ENCODE data around the gene BAG5.
"Not testable (repeated sequence)": the region's sequence is repeated elsewhere in the genome, so short reads cannot be mapped to it uniquely, and the experiment has no call there.

The BAG5 gene

DNA sequence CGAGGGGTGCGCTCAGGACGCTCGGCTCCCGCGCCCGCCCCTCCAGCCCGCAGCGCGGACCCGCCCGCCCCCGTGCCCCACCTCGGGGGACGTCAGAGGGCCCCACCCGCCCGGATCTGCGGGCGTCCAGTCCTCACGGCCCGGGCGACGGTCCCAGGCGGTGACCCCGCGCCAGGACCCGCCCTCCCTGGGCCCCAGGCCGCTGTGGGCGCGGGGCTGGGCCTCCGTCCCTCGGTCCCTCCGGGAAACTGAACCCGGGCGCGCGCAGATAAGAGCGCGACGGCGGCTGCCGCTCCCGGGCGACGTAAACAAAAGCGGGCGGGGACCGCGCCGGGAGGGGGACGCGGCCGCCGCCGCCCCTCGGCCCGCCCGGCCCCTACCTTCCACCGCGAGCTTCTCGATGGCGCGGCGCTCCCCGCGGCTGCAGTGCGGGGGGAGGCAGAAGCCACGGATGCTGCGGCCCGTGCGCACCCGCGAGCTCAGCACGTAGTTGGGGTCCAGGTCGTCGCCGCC is 41.0 kb downstream of the BAG5 start:
- DNase-seq, result no peak

DNA sequence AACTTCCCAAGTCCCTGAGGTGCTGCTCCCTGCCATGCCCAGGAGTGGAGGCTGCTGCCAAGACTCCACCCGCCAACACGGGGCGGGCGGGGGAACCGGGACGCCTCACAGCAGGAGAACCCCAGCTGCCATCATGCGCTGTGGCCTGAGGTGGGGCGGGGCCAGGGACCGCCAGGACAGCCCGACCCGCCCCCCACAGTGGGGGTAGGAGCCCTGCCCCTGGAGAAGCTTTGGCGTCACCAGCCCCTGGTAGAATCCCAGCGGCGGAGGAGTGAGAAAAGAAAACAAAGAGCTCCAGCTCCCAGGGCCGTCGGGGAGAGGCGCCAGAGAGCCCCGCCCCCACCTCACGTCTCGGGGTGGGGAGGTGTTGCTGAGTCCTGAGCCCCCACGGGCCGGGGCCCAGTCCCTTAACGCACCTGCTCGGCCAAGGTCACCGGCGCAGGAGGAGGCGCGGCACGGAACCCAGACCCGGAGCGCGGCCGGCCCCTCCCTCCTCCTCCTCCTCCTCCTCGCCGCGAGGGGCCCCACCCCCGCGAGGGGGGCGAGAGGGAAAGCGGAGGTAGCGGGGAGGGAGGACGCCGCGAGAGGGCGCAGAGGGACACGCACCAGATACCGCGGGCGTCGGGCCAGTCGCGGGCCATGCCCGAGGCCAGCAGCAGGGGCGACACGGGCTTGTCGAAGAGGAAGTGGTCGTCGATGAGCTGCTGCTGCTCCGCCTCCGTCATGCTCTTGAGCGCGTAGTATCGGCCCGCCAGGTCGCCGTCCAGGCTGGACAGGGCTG is 41.6 kb downstream of the BAG5 start:
- DNase-seq, result peak; percentile 57 to 63

DNA sequence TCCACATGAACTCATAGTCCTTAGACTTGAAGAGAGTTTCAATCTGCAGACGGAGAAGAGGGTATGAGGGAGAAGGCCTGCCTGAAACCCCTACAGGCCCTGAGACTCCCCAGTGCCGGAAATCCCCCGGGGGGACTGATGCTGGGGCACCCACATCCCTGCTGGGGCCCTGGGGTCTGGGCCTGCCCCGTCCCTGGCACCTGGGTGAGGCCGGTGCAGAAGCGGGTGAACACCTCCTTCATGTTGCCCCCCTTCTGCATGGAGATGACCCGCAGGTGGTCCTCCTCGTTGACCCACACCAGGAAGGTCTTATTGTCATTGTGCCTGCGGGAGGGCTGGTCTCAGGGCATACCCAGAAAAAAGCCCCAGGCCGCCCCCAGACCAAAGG is 42.2 kb downstream of the BAG5 start:
- no peak for DNase-seq

DNA sequence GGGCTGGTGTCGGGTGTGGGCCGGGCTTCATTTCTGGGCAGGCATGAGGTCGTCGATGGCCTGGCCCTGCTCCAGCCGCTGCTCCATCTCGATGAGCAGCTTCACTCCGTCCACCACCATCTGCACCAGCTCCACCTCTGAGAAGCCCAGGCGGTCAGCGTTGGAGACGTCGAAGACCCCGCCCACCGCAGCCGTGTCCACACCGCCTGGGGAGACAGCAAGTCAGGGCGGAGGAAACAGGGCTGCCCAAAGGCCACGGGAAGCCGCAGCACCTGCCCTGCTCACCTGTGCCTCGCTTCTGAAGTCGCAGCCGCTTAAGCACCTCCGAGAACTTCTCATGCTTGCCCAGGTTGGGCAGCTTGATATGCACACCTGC is 42.6 kb downstream of the BAG5 start:
- no peak for DNase-seq

DNA sequence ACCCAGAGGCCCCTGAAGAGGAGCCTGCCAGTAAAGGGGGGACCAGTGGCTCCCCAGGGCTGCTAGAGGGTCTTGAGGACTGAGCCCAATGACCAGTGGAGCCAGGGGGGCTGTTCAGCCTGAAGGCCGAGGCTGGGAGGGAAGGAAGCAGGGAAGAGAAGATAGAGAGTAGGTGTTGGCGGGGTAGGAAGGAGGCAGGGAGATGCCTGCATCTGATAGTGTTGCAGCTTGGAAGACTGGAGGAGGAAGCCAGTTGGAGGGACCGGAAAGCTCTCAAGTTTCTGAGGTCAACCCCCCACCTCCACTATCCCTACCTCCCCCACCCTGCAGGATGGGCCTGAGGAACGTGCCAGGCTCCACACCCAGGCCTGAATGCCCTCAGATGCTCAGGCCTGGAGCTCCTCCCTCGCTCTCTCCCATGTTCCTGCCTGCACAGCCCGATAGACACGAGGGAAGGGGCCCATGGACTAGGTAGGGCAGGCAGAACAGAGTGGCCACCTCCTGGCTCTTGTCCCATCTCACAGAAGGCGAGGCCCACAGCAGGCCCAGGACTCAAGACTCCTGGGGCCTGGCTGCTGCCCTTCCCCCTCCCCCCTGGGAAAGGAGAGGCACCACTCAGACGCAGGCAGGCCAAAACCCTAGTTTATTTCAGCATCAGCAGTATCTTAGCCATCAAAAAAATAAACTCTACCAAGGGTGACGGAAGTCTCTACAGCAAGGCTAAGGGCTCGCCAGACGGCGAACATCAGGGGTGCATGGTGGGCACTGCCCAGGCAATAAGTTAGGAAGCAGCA is 43.2 kb downstream of the BAG5 start:
- DNase-seq, result no peak

DNA sequence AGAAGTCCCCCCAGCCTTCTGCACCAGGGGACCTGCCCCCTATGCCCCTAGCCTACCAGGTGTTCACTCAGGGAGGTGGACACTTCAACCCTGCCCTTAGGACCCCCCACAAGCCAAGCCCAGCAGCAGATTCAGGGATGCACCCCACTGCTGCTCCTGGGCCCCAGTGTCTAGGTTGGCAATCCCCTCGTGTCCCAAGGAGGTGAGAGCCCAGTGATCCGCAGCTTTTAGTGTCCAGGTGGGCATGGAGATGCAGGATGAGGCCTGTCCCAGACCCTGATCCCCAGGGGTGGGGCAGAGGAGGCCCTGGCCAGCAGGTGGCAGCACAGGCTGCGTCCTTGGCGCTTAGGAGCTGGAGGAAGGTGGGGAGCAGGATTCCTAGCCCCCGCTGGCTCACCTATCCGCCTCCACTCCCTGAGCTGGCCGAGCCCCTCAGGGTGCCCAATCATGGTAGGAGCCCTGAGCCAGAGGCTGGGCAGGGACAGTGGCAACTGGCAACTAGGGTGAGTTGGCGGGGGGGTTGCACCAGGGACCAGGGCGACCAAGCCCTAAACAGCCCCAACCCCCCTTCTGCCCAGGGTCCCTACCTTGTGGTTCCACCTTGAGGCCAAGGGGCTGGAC is 43.9 kb downstream of the BAG5 start:
- peak; percentile 54 to 55 for DNase-seq

DNA sequence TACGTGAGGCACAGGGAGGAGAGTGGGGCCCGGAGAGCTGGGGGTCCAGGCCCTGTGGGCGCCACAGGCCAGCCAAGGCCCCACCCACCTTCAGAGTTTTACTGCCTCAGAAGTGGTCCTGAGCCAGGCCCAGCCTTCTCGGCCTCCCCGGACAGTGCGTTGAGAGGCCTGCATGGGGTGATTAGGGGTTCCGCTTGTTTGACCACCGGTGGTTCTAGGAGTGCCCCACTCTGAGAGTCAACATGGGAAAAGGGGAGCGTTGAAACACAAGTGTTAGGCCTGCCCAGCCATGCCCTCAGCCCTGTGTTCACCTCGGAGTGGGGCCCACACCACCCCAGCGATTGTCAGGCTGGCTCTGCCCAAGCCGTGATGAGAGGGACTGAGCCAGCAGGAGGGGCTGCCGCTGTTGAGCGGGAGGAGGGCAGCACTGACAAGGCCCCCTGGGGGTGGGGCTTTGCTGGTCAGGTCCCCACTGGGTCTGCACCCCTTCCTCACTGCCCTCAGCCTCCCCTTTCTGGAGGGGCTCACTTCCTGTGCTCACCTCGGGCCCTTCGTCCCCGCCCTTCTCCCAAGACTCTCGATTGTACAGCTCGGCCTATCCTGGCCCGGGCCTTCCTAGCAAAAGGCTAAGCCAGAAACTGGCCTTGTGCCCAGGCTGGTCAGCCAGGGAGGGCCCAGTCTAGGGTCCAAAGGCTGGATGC is 44.6 kb downstream of the BAG5 start:
- DNase-seq, result no peak

DNA sequence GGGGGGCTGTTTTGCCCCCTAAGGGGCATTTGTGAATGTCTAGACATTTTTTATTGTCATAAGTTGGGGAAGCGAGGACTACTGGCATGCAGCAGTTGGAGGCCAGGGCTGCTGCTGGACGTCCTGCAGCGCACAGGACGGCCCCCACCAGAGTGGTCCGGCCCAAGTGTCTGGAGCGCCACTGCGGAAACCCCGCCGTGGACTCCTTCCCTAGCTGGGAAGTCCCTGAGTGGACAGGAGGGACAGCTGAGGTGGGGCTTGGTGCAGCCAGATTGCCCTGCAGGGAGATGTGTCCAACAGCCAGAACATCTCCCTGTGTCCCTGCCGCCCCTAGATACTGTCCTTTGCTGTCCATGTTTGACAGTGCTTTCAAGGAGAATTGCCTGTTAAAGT is 45.3 kb downstream of the BAG5 start:
- no peak for DNase-seq

DNA sequence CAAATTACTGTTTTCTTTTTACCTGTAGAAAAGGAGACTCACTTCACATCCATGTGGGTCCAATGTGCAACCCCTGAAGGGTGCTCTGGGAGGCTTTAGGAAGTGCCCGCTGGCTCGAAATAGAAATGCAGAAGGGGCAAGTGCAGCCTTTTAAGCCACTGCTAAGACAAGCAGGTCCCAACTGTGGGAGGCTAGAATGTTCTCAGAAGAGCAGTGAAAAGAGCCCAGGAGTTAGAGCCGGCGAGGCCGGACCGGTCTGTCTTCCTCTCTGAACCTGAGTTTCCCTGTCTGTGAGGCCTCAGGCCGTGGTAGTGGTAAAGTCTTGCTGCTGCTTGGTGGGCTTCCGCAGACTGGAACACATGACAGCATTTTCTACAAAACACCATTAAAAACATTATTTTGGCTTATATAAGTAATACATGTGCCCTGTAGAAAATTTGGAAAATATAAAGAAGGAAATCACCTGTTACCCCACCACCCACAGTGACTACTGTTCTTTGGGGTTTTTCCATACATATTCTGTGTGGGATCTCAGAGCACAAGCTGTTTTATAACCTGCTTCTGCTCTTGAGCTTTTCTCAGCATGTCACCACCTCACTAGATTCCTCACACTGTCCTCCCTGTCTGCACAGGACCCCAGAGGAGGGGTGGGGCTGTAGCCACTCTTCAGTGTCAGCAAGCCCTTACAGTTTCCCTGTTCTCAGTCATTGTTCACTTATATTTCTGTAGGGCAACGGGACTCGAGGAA is 45.9 kb downstream of the BAG5 start:
- no peak for DNase-seq

DNA sequence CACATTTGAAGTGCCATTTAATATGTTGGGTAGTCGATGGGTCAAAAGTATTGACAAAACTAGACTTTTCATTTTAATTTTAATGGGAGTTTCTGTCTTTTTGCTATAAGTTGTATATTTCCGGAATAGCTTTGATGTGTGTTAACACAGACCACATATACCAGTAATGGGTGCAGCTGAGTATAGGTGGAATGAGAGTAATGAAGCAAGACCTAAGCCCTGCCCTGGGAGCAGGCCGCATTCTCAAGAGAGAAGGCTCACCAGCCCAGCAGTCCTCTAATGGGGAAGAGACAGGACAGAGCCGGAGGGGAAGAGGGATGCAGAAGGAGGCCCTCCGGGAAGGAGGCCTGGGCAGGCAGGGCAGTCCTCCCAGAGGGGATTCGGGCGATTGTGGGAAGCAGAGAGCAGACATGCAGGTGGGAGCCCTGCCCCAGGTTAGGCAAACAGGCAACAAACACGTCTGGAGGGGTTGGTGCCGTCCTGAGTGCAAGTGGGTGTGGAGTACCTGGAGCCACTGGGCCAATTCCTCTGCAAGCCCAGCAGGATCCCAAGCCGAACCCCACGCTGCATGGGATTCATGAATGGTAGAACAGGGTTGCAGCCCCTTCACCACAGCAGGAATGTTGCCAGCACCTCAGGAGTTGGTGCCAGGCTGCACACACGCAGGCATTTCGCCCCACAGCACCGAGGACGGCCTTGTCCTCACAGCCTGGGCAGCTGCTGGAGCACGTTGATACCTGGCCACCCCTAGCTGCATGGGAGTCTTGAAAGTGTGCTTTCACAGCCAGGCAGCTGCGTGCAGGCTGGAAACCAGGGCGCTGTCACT is 47.6 kb downstream of the BAG5 start:
- DNase-seq, result no peak

DNA sequence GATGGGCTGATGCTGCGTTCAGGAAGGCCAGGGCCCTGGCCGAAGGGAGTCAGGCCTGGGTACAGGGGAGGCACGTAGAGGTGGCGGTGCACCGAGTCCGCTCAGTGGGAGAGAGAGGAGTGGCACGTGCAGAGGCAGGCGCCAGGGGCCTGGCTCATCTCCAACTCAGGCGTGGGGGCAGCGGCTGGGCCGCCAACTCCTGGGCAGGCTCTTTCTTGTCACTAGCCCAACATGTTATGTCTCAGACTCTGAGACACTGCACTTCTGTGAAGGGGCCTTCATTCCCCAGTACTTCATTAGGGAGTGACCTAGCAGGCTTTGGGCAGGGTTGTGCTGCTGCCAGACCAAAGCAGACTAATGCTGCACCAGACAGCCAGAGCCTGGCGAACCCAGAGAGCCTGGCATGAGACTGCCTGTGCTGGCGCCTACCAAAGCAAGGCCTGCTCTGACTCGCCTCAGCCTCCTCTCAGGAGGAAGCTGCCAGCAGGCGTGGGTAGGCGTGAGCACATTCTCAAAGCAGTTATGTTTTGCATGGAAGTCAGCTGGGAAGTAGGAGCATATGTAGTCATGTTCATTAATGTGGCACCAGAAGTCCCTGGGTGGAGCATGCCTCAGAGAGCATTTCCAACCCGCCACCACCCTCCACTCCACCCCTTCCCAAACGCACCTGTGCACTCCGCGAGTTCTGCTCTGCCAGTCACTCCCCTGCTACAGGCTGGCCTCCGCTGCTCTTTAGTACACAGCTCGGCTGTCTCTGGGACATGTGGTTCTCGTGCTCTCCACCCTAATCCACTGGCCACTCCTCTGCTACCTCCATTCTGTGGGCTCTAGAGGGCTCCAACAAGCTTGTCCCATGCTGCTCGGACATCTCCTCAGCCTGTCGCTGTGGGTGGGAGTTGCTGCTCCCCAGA is 49.5 kb downstream of the BAG5 start:
- DNase-seq, result no peak

DNA sequence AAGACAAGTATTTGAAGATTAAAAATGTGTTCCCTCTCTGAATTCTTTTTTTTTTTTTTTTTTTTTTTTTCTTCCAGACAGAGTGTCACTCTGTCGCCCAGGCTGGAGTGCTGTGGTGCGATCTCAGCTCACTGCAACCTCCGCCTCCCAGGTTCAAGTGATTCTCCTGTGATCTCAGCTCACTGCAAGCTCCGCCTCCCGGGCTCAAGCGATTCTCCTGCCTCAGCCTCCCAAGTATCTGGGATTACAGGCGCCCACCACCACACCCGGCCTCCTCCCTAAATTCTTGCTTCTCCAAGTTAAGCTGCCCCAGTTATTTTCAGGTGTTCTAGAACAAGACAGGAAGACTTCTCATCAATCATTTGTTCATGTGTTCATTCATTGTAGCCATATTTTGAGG is 50.3 kb downstream of the BAG5 start:
- not testable (repeated sequence) for DNase-seq

DNA sequence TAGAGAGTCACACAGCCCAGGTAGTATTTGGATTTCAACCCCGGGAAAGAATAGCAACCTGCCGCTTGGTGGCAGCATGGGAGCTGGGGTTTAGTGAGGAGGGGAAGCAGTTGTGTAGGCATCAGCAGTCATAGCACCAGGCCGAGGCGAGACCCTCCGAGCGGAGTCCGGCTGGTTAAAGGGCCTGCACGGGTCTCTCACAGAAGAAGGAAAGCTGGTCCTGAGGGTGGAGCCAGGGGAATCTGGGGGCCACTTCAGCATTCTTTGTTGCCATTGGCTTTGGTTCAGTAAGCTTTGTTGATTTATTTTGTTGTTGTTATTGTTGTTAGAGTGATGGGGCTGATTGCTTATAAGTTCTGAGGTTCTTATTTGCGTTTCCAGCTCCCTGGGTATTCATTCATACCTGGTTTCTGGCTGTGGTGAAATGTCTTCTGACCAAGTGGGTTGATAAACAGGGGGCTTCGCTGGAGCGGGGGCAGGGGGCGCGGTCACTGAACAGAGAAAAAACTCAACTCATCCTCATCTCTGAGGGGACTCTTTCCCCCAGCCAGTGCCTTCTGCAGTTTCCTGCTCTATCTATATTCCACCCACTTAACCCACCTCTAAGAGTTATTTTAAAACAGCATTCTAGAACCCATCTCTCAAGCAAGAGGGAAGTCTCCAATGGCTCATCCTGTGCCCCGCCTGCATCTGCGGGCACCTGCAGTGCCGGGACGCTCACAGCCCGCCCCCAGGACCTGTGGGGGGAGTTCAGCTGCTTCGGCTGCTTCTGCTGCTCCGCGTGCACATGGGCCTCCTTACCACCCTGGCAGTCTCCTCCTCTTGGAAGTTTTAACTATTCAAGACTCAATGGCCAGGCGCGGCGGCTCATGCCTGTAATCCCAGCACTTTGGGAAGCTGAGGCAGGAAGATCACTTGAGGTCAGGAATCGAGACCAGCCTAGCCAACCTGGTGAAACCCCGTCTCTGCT is 51.4 kb downstream of the BAG5 start:
- no peak for DNase-seq

DNA sequence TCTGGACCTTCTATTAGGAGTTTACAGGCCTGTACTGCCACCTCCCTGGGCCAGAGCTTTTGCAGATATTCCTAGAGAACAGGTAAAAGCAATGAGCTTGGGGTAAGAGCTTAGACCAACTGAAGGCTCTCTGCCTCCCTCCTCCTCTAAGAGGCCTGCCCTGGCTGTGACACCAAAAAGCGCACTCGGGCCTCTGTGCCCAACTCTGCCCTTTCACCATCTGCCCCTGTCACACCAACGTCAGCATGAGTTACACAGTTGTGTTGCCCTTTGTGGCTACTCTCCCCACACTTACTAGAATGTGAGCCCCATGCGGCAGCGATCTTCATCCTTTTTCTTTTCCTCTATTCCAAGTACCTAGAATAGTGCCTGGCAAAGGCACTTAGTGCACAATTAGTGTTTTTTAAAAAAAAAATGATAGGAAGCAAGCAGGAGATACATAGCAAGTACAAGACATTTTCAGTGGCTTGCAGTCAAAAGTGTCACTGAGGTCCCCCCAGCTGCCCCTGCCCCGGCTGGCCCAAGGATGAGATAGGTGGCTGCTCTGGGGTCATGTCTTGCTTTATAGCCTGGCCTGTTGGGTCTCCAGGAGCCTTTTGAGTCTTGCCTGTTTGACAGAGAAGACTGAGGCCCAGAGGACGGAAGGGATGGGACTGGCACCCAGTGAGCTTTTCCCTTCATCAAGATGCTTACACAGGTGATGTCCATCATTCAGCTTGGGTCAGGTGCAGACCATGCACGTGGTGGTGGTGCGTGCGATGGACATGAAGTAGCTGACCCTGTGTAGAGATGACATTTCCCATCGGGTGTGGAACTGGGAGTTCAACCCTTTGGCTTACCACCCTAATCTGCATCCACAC is 52.4 kb downstream of the BAG5 start:
- no peak for DNase-seq

DNA sequence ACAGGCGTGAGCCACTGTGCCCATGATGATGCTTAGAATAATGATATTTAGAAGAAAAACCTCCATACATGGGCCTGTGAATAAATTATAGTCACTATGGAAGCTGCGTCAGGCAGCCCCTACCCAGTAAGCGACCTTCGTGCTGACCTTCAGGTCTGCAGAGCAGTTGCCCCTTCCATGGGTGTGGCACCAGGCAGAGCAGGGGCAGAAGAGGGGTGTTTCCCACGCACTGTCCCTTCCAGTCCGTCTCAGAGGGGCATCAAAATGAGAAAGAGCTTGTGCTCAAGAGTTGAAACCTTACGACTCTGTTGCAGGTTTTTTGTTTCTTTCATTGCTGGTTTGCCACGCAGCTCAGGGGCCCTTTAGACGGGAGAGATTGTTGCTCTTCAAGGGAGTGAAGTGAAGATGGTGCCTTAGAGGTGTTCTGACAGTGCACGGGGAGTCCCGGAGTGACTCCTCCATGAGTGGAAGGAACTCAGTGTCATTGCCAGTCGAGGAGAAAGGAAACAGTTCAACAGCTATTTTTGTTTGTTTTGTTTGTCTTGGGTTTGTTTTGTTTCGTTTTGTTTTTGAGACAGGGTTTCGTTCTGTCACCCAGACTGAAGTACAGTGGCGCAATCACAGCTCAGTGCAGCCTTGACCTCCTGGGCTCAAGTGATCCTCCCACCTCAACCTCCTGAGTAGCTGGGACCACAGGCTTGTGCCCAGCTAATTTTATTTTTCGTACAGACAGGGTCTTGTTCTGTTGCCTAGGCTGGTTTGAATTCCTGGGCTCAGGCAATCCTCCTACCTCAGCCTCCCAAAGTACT is 53.7 kb downstream of the BAG5 start:
- no peak for DNase-seq

DNA sequence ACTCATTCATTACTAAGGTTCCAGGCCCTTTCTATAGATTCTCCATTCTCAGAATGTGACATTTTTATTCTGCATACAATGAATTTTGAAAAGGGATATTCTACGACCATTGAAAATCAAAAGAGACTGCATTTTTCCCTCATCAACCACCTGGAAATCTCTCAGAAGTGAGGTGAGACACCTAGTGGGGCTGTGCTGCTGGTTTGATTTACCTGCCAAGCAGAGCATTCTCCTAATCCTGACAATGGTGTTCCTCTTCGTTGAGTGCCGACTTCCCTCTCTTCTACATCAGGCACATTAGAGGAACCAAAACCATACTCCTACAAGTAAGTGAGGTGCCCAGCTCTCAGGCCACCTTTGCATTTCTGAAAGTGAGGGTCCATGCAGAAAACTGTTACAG is 54.7 kb downstream of the BAG5 start:
- no peak for DNase-seq

Measured in activated CD4-positive, alpha-beta T cell treated with anti-CD3 and anti-CD28 coated beads, Interleukin-2, amount 50 U/mL, for 4 hours (primary cell).